GM12874 (cell line): Measurements from ENCODE around the gene ARHGEF12.

ENCODE experiments used
- TF ChIP-seq, protein P1 (sequence below): IDR thresholded peaks from 2 replicates; pipeline ENCODE4 v1.5.1; 2011; ENCODE audit warnings: low read depth, mild to moderate bottlenecking, control low read depth, low read length, moderate library complexity; ENCODE audit not compliant: insufficient read depth

ARHGEF12 gene

DNA sequence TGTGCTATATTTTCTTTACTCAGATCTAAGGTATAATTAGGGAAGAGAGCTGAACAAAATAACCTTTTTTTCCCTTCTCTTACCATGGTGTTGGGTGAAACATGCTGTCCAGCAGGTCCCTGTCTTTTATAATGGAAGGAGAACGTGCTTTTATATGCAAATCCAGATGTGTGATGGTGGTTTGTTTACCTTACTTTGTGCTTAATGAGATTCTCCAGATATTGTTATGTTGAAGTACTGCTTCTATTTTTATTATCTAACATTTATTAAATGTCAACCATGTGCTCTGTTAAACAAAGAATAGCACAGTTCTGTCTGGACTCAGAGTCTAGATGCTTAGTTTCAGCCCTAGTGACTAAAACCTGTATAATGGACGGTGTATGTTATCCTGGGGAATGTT is 165.2 kb downstream of the ARHGEF12 start:
- TF ChIP-seq, protein P1, sequence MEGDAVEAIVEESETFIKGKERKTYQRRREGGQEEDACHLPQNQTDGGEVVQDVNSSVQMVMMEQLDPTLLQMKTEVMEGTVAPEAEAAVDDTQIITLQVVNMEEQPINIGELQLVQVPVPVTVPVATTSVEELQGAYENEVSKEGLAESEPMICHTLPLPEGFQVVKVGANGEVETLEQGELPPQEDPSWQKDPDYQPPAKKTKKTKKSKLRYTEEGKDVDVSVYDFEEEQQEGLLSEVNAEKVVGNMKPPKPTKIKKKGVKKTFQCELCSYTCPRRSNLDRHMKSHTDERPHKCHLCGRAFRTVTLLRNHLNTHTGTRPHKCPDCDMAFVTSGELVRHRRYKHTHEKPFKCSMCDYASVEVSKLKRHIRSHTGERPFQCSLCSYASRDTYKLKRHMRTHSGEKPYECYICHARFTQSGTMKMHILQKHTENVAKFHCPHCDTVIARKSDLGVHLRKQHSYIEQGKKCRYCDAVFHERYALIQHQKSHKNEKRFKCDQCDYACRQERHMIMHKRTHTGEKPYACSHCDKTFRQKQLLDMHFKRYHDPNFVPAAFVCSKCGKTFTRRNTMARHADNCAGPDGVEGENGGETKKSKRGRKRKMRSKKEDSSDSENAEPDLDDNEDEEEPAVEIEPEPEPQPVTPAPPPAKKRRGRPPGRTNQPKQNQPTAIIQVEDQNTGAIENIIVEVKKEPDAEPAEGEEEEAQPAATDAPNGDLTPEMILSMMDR: no peak

DNA sequence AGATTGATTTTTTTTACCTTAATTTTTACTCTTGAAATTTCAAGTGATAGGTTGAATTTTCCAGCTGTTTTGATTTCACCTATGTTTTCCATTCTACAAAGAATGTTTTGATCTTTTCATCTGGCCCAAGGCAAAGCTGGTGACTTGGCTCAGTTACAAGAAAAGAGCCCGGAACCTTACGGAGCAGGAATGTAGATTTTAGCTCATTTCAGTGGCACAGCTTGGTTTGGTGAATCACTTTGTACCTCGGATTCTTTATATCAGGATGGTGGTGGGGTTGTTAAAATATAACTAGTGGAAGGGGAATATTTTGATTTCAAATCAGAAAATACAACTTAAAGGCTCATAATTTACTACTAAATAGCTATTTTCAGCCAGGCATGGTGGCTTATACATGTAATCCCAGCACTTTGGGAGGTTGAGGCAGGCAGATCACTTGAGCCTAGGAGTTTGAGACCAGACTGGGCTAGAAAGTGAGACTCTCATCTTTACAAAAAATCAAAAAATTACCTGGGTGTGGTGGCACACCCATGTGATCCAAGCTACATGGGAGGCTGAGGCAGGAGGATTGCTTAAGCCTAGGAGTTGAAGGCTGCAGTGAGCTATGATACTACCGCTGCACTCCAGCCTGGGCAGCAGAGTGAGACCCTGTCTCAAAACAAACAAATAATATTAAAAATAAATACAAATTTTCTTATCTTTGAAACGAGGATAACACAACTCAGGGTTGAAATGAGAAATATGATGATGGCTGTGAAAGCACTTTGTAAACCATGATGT is 166.0 kb downstream of the ARHGEF12 start:
- TF ChIP-seq, protein P1: no peak

- TF ChIP-seq, protein P1: no peak
Observed at GRCh38 chr11:120505801-120506425, 169.7 kb downstream of the ARHGEF12 start.

DNA sequence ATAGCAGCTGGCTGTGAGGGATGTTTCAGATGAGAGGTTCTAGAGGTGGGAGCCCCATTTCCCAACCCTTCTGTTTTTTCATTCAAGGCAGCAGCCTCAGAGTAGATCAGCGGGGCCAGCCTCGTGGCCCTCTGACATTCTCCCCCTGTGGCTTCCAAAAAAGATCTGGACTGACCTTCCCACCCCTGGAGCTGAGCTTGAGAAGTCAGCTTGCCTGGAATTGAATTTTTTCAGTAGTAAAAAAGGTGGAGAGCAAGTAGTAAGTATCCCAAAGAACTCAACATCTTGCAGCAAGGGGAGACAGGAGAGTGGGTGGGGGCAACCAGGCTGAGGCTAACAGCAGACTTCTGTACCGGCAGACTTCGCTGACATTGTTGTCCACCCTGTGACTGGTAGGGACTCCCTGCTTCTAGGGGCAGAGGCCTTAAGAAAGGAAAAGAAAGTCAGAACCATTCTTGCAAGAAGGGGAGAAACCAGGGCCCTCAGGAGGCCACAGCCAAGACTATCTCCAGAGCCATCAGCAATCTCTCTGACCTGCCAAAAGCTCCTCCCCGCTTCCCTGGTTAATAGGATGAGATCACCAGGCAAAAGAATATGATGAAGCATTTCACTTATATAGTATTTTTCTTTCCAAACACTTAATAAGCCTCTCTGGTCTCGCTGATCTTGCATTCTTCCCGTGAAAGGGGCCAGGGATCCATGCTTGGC is 173.3 kb downstream of the ARHGEF12 start:
- TF ChIP-seq, protein P1: no peak

GRCh38 chr11:120510406-120511115 is 174.3 kb downstream of the ARHGEF12 start:
- TF ChIP-seq, protein P1: no peak

DNA sequence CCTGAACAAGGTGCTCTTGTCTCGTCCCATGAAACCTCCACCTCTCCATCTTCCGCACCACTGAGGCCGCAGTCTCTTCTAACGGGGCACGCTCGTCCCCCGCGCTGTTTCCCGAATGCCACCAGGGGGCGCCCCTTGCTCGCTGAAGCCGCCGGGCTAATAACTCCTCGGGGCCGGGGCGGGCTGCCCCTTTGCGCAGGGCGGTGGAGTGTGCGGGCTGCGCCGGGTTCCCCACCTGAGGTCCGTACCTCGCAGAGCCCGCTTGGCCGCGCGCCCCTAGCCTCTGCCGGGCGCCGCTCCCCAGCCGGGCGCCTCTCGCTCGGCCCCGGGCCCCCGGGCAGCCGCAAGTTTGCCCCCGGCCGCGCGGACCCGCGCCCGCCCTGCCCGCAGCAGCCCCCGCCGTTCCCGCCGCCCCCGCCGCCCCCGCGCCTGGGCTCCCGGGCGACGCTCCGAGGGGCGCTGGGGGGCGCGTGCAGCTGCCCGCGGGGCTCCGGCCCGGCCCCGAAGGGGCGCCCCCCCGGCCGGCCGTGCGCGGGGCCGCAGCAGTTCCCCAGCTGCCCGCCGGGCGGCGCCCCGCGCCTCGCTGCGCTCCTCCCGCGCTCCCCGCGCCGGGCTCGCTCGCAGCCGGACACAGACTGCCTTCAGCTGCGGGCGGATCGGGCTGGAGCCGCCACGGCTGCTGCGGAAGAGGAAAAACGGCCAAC is 175.1 kb downstream of the ARHGEF12 start, which contains the start of gene GRIK4:
GRIK4 (plus strand) TSS at position 633 of the 704 bp plus-strand sequence. CDS start 148,571 bp downstream, outside the sequence.
- TF ChIP-seq, protein P1: peak; percentile 92
